ENCODE results near the gene ADGRL3. TPM values are rescaled to one million over a fixed set of nuclear protein-coding genes. Genes with fewer than 3 reads are reported as not detected.

ADGRL3 gene
- total and polyA plus RNA-seq, 12 donors = 2.4 to 182 (median 22.1) TPM

GRCh38 chr4:61318431-61318830 is 118.3 kb downstream of the ADGRL3 start:
- Histone ChIP-seq H3K4me3 (no peak overlapping the region), H3K4me1 (replicated peaks in 1 of 2) (no peaks in the 10 kb centered on the region), H3K27ac (no peak overlapping the region), H3K9me3 (replicated peaks in 1 of 3) (no peaks in the 10 kb centered on the region), H3K36me3 (replicated peaks in 1 of 2) (no peaks in the 10 kb centered on the region), H3K27me3 (no peaks in the 10 kb centered on the region)
- TF ChIP-seq POLR2A (IDR thresholded peaks at IDR 0.05) (no peak), CTCF (IDR thresholded peaks at IDR 0.05) (no peak)
- intact Hi-C loops (cut with DNase I) = no loop called here
- 89 to 100% (median 91%) methylated on average over 1 of the region's 1 CpG for WGBS, 4 donors
- DNase-seq = no peak

GRCh38 chr4:61319156-61319555 is 119.0 kb downstream of the ADGRL3 start:
- H3K27me3 ChIP-seq = no peaks in the 10 kb centered on the region
- no peak overlapping the region for H3K27ac ChIP-seq
- H3K4me3 ChIP-seq = no peak overlapping the region
- DNase-seq = no peak
- no peaks in the 10 kb centered on the region for H3K4me1 ChIP-seq (replicated peaks in 1 of 2)
- no peaks in the 10 kb centered on the region for H3K36me3 ChIP-seq (replicated peaks in 1 of 2)
- TF ChIP-seq POLR2A (IDR thresholded peaks at IDR 0.05) (no peak), CTCF (IDR thresholded peaks at IDR 0.05) (no peak)
- intact Hi-C loops (cut with DNase I) = no loop called here
- H3K9me3 ChIP-seq (replicated peaks in 1 of 3) = no peaks in the 10 kb centered on the region

- 53 to 92% (median 86%) methylated on average over 1 of the region's 1 CpG for WGBS, 4 donors
- TF ChIP-seq CTCF (IDR thresholded peaks at IDR 0.05) (no peak), POLR2A (IDR thresholded peaks at IDR 0.05) (no peak)
- intact Hi-C loops (cut with DNase I) = no loop called here
- no peak overlapping the region for H3K27ac ChIP-seq
- H3K27me3 ChIP-seq = no peaks in the 10 kb centered on the region
- H3K4me3 ChIP-seq = no peak overlapping the region
- no peak for DNase-seq
- no peaks in the 10 kb centered on the region for H3K4me1 ChIP-seq (replicated peaks in 1 of 2)
- H3K9me3 ChIP-seq (replicated peaks in 1 of 3) = no peaks in the 10 kb centered on the region
- H3K36me3 ChIP-seq (replicated peaks in 1 of 2) = no peaks in the 10 kb centered on the region
Measured at GRCh38 chr4:61320154-61320553, 120.0 kb downstream of the ADGRL3 start.

GRCh38 chr4:61320631-61321030 is 120.5 kb downstream of the ADGRL3 start:
- intact Hi-C loops (cut with DNase I) = no loop called here

More at GRCh38 chr4:61320631-61321030, 120.5 kb downstream of the ADGRL3 start:
- Histone ChIP-seq H3K36me3 (replicated peaks in 1 of 2) (no peaks in the 10 kb centered on the region), H3K27me3 (no peaks in the 10 kb centered on the region), H3K27ac (no peak overlapping the region), H3K4me1 (replicated peaks in 1 of 2) (no peaks in the 10 kb centered on the region), H3K4me3 (no peak overlapping the region), H3K9me3 (replicated peaks in 1 of 3) (no peaks in the 10 kb centered on the region)
- no peak for TF ChIP-seq CTCF (IDR thresholded peaks at IDR 0.05)
- no peak for TF ChIP-seq POLR2A (IDR thresholded peaks at IDR 0.05)
- DNase-seq = no peak
- 68 to 76% (median 73%) methylated on average over 1 of the region's 1 CpG for WGBS, 4 donors

Measured in adrenal gland (tissue), 12 donors.